GM21526 (cell line): Measurements from ENCODE around the gene RSL24D1.
A peak's percentile ranks its signal among the peaks of the same experiment; 100 is the strongest.

Experiments used
- ATAC-seq: cut with Tn5 transposase; IDR thresholded peaks from one replicate; pipeline ENCODE4 v1.9.1; 2021; ENCODE audit warnings: moderate library complexity; ENCODE audit not compliant: unreplicated experiment, low FRiP score

The RSL24D1 gene

DNA sequence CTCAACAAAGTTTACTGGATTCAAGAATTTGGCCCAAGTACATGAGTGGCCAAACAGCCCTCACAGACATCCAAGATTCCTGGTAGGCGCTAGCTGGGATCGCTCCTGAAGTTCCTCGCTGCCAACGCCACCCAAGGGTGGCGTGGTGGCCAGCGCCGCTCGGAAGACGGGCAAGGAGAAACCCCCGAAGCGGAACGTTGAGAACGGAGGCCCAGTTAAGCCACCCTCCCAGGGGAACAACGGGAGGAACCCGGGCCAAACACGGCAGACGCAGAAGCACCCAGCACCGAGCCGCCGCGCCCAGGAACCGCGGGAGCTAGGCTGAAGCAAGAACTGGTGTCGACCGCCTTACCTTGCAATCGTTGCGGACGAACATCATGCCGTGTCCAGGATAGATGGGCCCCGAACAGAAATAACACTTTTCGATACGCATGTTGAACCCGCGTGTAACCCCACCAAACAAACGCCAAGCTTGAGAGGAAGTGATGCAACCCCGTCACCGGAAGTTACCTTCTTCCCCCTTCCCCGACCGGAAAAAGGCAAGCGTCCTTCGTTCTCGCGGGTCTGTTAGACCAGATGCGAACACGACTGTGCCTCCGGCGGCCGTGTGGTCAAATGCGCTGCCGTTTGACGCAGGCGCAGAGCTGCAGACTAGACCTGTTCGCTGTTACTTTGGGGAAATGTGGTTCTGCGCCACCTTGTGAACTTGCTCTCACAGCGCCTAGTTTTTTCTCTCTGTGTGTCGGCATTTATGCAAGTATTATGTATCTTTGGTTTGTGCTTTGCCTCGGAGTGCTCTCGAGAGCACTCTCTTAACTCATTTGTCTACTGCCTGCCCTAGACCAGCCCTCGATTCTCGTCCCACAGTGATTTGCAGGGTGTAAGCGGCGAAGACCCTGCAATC lies at the start of gene RSL24D1:
TSS of gene RSL24D1 (minus strand) at position 484 of the 904 bp plus-strand sequence. CDS start at position 433, 51 bp downstream.
- ATAC-seq: peak; percentile 97

DNA sequence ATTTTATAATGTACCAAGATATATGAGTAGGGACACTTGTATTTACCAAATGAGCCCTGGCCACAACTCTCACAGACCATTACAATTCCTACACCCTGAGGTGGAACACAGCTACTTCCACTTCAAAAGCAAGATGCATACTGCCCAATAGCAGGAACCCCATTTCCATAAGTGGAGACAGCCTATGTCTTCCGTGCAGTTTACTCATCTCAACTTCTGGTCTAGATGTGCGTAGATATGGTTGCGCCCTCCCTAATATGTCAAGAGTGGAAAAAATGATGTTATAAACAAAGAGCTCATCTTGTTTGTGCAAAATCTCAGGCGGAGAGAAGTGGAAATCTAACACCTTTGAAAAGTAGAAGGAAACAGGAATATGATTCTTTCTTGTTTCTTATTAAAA lies 48.3 kb upstream of the RSL24D1 start:
- no peak for ATAC-seq

DNA sequence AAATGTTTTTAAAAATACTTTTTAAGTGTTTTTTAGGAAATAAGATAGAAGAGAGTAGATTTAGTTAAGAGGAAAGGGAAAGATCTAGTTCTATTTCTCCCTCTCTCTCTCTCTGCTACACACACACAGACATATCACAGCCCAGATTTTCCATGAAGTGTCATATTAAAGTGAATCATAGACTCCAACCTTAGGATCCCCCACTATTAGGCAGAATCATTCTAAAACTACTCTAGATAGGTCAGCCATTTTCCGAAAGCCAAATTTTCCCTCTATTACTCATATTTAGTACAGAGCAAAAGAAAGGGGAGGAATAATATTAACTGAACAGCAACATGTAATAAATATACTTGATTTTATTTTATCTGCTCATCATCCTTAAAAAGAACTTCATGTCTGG lies 45.1 kb upstream of the RSL24D1 start:
- no peak for ATAC-seq

DNA sequence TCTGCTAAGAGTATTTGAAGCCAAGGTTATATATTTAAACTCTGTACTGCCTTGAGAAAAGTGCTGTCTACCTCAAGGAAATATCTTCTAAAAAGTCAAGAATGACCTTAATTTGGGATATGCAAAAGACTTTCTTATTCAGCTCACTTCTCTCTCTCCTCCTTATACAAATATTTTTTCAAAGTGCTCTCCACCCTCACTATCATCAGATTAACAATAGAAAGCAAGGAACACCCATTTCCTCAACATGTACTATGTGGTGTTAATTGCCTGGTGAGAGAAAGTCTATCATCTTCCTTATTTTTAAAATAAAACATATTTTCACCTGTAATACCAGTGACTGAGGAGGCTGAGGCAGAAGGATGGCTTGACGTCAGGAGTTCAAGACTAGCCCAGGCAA lies 44.4 kb upstream of the RSL24D1 start:
- ATAC-seq: no peak

DNA sequence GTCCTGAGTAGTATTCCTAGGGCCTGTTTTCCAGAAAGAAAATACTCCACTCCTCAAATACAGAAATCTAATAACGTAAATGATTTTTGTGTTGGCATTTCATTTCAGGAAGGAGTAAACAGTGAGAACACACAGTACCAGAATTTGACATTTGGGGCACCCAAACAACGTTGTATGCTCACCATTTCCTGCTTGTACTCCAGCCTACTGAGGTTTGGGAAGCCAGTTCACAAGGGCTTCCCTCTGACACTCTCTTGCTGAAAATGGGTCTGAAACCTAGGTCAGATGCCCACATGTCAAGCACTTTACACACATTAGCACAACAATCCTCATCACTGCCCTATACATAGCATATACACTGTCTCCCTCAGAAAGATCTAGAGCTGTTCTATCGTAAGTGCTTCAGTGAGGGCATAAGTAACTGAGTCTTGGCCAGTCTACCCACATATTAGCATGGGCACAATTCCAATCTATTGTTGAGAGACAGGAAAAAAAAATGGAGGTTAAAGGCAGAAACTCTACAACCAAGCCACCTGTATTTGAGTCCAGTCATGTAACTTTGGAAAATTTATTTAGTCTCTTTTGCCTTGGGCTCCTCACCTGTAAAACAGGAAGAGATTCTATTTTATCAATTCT lies 43.5 kb upstream of the RSL24D1 start:
- ATAC-seq: no peak

DNA sequence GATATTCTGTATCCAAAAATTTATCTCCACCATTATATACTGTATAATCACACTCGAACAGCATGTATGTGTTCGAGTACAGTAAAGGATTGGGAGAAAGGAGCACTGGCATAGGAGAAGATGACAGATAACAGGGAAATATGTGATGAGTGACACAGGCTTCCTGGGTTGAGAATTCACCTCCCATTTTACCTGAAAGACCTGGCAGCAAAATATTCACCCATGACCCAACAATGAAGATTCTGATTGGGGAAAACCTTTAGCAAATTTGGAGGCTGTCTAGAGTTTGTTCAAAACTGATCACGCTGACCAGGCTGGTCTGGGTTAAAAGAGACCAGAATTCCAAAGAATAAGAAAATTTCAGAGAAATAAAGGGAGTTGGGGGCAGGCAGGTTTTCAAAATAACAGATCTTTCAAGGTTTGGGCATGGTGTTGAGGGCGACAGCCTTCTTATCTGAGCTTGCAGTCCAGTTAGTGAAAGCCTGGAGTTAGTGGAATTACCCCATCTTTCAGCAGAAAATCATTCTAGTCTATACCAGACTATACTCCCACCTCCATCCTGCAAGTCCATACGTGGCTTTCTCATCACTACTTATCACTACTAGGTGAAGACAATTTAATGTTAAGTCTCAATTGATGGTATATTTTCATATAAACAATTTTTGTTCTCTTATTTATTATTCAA lies 42.8 kb upstream of the RSL24D1 start:
- ATAC-seq: no peak

DNA sequence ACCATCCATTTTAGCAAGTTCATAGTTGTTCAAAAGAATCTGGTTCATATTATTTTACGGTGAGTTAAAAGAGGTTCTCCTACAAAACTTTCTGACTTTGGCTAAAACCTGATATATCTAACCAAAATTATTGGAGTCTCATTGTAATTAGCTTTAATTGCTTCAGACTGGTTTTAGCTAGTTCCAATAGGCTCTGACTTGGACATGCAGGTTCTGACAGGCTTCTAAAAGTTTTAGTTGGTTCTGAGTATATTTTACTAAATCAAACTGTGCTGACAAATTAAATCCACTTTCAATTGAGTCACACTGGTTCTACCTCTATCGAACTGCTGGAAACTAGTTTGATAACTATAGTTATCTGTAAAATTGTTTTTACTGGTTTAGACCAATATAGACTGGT lies 42.1 kb upstream of the RSL24D1 start:
- ATAC-seq: no peak

DNA sequence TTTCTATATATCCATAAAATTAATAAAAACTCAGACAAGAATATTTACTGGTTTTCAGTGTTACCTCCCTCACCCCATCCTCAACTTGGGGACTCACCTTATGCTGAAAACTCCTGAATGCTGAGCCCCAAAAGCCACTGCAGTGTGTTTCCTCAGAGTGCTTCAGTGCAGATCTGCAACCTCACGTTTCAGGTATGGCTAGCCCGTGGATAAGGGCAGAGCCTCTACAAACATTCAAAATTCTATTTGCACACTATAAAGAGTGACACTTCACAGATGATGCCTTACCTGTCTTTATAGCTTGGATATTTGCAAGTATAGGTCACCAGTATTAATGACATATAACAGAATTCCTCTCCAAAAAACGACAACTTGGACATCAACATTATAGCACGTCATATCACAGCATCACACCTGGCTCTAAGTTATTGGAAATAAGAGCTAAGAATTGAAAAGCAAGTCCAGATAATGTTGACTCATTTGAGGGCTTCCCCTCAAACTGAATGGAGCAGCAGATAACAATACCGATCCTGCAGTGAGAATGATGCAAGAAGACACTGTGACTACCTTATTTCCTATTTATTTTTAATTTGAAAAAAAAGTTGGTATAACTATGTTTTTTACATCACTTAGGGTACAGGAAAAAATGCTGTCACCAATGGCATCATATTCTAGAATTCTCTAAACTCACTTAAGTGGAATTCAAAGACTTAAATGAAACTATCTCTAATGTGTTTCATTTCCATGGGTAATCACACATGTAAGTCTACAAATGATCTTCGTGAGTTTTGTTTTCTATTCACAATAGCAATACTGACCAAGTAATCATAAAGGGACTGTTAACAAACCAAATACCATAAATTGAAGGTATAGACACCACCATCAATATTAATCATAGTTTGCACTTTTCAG lies 40.7 kb upstream of the RSL24D1 start:
- ATAC-seq: no peak

DNA sequence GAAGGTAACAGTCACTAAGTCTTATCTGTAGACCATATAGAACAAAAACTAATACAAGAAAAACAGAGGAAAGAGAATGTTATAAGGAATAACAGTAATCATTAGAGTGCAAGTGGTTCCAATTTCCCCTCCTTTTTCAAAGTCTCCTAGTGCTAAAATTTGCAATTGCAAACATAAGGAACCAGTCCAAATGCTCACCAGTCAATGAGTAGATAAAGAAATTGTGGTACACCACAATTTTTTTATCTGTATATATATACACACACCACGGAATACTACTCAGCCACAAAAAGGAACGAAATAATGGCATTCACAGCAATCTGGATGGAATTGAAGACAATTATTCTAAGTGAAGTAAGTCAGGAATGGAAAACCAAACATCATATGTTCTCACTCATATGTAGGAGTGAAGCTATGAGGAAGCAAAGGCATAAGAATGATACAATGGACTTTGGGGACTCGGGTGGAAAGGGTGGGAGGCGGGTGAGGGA lies 38.9 kb upstream of the RSL24D1 start:
- ATAC-seq: no peak

DNA sequence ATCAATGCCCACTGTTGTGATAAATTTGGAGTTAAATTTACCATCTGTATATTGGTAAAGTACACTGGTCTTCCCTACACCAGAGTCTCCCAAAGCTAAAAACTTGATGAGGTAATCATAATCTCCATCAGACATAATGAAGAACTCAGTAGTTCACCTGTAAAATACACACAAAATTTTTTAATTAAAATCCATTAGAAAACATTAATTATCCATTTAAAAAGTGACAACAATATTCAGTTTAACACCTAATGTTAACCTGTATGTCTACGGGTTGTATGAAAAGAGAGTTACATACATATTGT lies 38.0 kb upstream of the RSL24D1 start:
- no peak for ATAC-seq

DNA sequence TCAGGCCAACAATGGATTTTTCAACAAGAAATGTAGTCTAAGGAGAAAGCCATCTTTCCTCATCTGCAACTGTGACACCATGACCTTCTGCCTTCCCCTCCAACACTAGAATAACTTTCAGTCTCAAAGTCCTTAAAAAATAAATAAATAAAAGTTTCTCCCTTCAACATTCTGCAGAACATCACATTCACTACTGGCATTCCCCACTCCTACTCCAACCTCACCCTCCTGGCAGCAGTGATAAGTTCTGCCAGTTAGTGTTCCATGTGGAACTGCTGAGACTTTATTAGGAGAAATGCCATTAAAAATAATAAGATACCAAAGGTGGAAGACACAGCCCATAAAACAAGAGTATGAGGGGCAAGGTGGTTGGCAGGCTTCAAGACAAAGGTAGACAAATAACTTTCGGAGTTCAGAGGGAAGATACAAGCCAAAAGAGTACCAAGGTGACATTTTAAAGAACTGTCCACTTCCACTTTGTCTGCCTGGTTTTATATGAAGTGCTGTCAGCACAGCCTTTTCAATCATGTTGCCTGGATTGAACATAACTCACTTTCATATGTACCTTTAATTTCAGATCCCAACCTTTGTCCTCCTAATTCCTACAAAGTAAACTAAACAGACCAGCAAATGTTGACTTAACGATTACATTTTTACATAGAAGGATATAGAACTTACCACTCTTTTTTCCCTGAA lies 37.5 kb upstream of the RSL24D1 start:
- no peak for ATAC-seq

DNA sequence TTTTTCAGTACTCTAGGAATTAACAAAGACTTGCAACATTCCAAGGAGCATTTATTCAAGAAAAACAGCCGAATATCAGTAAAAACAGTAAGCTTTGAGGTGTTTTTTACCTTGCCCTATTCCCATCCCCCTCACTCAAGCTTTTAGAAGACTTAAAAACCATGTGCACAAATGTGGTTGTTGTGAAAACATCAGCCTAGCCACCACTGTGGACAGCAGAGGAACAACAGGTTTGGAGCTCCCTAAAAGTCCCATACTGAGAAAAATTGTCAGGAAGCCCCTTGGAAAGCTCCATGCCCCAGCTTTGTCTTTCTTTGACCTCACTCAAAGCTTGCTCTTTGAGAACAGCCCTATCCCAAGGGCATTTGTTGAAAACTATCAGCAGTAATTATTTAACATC lies 34.7 kb upstream of the RSL24D1 start:
- ATAC-seq: no peak

DNA sequence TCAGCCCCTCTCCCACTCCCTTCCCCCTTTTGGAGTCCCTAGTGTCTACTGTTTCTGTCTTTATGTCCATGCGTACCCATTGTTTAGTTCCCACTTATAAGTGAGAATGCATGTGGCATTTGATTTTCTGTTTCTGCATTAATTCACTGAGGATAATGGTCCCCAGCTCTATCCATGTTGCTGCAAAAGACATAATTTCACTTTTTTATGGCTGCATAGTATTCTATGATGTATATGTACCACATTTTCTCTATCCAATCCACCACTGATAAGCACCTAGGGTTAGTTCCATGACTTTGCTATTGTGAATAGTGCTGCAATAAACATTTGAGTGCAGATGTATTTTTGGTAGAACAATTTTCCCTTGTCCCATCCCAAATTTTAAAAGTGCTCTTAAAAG lies 34.2 kb upstream of the RSL24D1 start:
- ATAC-seq: no peak

DNA sequence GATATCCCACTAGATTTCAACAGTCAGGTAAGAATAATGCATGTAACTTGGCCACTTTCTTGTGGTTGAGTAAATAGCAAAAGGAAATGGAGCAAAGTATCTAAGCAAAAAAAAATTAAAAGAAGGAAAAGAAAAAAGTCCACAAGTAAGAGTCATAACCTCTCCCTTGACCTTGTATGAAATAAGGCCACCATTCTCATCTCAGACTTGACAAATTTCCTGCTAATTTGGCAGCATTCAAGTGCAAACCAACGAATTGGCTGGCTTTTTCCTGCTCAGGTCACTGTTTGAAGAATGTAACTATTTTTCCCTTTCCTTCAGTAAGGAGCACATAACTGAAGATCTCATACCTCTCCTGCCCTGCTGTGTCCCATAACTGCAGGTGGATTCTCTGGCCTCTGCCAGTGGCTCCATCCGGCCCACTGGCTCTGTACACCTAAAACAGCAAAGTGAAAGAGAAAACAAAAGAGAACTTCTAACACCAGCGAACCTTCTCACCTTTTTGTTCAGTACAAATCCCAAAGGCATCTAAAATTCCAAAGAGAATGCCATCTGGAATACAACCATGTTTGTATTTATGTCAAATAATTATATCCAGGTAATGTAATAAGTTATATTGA lies 33.4 kb upstream of the RSL24D1 start:
- ATAC-seq: no peak

DNA sequence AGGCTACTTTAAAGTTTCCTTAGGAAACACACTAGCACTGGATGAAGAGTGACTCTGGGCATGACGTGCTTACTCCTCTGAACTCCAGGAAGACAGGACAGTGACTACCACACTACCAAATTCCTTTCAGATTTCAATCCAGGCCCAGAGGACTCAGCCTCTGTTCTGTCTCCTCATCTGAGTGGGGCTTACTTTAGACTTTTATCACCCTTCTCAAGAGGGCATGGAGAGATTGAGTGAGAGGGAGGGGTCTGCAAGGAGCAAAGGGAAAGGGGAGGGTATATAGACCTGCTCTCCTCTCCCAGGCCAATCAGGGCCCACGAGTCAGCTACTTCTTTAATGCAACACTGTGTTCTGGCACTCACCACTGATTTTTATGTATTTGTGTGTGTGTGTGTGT lies 29.4 kb upstream of the RSL24D1 start:
- ATAC-seq: no peak

DNA sequence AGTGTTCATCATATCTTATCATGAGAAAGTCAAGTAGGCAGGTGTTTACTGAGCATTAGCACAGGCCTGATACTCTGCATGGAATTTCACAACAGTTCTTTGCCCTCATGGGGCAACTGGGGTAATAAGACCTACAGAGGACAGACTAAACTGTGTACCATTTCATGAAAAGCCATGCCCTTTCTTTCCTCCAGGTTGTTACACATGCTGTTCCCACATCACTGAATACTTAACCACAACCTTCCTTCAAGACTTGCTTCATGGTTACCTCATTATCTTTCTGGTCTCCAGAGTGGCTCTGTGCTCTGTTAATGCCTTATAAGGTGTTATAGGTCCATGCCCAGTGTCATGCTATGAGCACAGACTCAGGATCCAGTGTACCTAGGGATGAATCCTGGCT lies 28.2 kb upstream of the RSL24D1 start:
- ATAC-seq: no peak

DNA sequence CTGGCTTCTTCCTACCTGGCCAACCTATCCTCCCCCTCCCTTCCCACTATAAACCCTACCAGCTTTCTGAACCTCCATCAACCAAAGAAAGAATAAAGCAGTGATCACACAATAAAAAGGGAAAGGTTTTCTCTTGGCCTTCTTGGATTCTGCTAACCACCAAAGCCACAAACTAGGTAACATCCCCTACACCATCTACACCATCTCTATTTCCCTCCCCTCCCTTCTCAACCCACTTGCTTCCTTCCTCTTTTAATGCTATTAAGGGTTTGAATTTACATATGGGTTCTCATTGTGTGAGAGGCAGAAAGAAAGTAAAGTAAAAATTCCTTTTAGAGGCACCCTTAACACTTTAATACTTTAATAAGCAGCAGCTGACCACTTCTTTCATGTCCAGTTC lies 25.8 kb upstream of the RSL24D1 start:
- peak; percentile 72 for ATAC-seq

DNA sequence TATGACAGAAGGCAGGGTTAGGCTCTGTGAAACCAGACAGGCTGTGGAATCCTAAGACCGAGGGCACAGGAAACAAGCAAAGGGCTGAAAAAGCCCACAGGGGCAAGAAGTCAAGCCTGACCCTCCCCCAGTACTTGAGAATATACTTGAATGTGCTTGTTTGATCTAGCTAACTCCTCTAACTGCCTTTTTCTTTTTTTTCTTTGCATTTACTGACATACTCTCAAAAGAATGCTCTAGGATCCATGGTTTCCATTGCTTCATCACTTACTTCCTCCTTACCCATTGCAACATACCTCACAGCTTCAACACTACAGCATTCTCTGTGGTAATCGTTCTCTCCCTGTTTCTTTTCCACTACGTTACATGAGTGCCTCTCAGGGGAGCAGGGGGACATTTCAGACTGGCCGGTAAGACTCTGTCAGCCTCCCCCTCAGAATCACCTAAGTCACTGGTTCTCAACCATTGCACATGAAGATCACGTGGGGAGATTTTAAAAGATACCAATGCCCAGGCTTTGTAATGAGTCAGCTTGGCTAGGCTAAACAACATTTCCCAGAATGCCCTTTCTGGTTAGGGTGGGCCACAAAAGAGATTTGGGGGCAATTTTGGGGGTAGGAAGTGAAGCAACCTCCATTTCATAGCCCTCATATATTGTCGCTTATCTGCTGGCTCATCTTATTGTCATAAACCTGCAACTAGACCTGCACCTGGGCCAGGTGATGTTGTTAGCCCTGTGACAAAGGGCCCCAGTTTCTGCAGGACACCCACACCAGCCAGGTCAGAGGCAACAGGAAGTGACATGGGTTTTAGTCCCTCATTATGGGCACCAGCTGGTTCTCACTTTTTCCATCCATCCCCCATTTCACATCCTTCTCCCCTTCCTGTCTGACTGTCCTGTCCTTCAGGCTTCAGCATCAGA lies 24.6 kb upstream of the RSL24D1 start:
- ATAC-seq: no peak
